HEK293T (cell line): ENCODE measurements around the gene VPS13A.

Source experiments
- ELF4 ChIP-seq: fragments of 450-650 bp; IDR thresholded peaks from 2 replicates; pipeline ENCODE4 v1.6.1; 2017; ENCODE audit warnings: antibody characterized with exemption
- HDGF ChIP-seq: fragments of 450-650 bp; IDR thresholded peaks from 2 replicates; pipeline ENCODE4 v1.6.1; 2017; ENCODE audit warnings: antibody characterized with exemption, borderline replicate concordance
- TARDBP ChIP-seq: fragments of 450-650 bp; IDR thresholded peaks from 2 replicates; pipeline ENCODE4 v1.6.1; 2016

DNA sequence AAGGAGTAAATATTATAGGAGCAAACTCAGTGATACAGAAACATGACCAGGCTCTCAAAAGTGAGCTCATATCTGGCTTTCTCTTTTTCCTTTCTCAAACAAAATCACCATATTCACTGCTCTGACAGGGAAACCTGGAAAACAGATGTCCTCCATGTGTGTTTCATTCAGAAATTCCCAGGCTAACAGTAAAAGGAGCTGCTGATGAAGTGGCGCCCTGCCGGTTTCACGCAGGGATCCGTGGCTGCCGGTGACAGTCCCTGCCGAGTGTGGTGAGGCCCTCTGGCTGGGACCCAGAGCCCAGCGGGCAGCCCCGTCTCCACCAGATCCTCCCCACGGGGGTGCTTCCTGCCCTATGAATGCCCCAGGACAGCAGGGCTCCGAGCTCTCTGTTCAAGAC lies 262.7 kb downstream of the VPS13A start:
- TF ChIP-seq TARDBP: no peak
- no peak for TF ChIP-seq HDGF
- no peak for TF ChIP-seq ELF4
